Frontal cortex (tissue), 4 donors: Measurements from ENCODE around the gene NPEPPS. TPM values are rescaled to one million over a fixed set of nuclear protein-coding genes. Genes with fewer than 3 reads are reported as not detected.

Experiments used
- DNase-seq, 2 donors: peaks; one replicate each; pipeline ENCODE4 v3.0.0; 2012; ENCODE audit warnings: low spot score in 2 of 2
- FAIRE-seq: peaks from 2 replicates; lab custom pipeline; 2012; peaks lifted over from hg19 to GRCh38; lab: Jason Lieb, UNC
- total RNA-seq: library from RNA; depleted of rRNA; stranded (reverse); fragments of >200 nt; gene quantifications from one replicate; pipeline ENCODE4 v1.2.3, GENCODE V29; 2014
- donor health status: control.
- donor health status: control.
- donor health status: control.

Gene NPEPPS
- total RNA-seq, 1 donor from 2014 or later, result 206 TPM

GRCh38 chr17:47621293-47622179 lies 90.6 kb downstream of the NPEPPS start:
- DNase-seq (peak in 1 of 2 donors; percentile 17), FAIRE-seq (no peak)

DNA sequence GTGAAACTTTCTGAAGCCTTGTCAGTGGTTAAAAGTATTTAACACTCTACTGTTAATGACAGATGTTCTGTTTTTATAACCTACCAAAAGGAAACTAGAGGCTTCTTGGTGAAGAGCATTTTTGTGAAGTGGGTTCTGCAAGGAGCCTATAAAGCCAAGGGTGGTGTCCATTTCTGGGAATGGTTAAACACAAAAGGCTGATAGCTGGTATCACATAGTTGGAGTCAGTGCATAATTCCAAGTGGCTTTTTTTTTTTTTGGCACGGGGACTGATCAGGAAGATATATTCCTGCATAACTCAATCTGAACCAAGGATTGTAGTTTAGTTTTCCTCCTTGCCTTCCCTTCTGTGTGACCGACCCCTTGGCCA lies 91.3 kb downstream of the NPEPPS start:
- DNase-seq (no peak), FAIRE-seq (no peak)

DNA sequence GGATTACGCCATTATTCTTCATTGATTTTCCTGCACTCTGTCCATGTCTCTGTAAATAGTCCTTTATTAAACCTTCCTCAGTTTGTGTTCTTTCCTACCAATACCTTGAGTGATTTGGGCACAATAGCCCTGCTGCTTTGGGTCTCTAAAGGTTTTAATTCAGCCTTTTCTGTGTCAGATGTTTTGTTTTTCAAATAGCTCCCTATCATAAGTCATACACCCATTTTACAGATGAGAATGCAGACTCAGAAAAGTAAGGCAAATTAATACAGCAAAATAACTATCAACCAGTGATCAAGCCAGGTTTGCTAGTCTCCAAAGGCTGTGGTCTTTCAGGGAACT lies 93.8 kb downstream of the NPEPPS start:
- FAIRE-seq (no peak), DNase-seq (no peak)

GRCh38 chr17:47628014-47628566 lies 97.2 kb downstream of the NPEPPS start:
- FAIRE-seq, result no peak
- no peak for DNase-seq

DNA sequence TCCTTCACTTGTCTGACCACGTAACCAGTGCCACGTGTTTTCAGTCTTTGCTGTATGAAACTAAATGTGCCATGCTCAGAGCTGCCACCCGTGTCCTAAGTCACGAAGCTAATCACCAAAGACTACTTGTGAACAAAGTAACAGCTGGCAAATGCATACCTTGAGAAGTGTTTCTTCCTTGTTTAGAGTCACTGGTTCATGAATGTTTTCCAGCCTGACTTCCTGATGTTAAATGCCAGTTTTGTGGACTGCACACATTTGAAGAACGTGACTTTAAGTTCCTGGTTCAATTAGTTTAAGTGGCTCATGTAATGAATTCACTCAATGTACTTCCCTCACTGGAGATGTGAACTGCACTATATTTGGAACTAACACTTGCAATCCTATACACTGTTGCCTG lies 98.9 kb downstream of the NPEPPS start:
- DNase-seq (no peak), FAIRE-seq (no peak)

- no peak for DNase-seq
- no peak for FAIRE-seq
Measured at GRCh38 chr17:47630614-47631013, 99.7 kb downstream of the NPEPPS start.

GRCh38 chr17:47632991-47633390 lies 102.1 kb downstream of the NPEPPS start:
- DNase-seq, result no peak
- FAIRE-seq, result no peak

- DNase-seq (no peak), FAIRE-seq (no peak)
Measured at GRCh38 chr17:47633996-47634395, 103.1 kb downstream of the NPEPPS start.

DNA sequence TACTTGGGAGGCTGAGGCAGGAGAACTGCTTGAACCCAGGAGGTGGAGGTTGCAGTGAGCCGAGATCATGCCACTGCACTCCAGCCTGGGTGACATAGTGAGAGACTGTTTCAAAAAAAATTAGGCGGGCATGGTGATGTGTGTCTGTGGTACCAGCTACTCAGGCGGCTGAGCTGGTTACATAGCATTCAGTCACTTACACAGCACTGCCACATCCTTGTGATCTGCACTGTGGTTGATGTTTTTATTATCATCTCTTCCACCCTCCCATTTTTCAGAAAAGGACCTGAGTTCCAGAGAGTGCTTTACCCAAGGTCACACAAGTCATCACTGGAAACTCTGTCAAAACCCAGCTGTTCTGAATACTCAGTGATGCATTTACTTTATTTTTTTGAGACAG lies 104.0 kb downstream of the NPEPPS start:
- no peak for DNase-seq
- no peak for FAIRE-seq

DNA sequence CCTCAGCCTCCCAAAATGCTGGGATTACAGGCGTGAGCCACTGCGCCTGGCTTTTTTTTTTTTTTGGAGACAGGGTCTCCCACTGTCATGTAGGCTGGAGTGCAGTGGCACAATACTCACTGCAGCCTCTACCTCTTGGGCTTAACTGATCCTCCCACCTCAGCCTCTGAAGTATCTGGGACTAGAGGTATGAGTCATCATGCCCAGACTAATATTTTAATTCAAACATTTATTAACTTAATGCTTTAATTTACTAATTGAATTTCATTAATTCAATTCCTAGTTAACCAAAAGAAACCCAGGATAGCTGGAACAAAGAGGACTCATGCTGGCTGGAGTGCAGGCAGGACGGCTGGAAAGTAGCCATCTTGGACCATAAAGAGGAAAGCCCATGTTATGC lies 104.8 kb downstream of the NPEPPS start:
- no peak for DNase-seq
- FAIRE-seq, result no peak

GRCh38 chr17:47636273-47637030 lies 105.5 kb downstream of the NPEPPS start:
- no peak for DNase-seq
- no peak for FAIRE-seq

- FAIRE-seq (no peak), DNase-seq (no peak)
Measured at GRCh38 chr17:47638903-47639302, 108.0 kb downstream of the NPEPPS start.

- FAIRE-seq (no peak), DNase-seq (no peak)
Measured at GRCh38 chr17:47640076-47640475, 109.2 kb downstream of the NPEPPS start.

DNA sequence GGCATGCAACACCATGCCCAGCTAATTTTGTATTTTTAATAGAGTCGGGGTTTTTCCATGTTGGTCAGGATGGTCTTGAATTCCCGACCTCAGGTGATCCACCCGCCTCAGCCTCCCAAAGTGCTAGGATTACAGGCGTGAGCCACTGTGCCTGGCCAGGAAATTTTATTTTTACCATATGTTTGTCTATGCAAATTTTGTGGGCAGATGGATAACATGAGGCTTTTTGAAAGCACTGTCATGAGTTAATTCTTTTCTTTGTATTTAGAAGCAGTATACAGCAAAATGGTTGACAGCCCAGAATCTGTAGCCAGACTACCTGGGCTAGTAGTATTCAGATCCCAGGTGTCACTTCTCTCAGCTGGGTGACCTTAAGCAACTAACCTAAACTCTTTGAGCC lies 110.3 kb downstream of the NPEPPS start:
- FAIRE-seq (no peak), DNase-seq (no peak)

- no peak for DNase-seq
- no peak for FAIRE-seq
Measured at GRCh38 chr17:47643116-47643515, 112.2 kb downstream of the NPEPPS start.

GRCh38 chr17:47644324-47644723 lies 113.4 kb downstream of the NPEPPS start:
- no peak for FAIRE-seq
- no peak for DNase-seq

- FAIRE-seq, result peak; percentile 75
- DNase-seq, result peak; percentile 89 to 91
Measured at GRCh38 chr17:47649153-47649971, 118.5 kb downstream of the NPEPPS start, which contains the start of gene KPNB1. TSS of gene KPNB1 (plus strand) at chr17:47649919. CDS start at chr17:47650245, 326 bp downstream.

GRCh38 chr17:47649972-47650524 lies 119.1 kb downstream of the NPEPPS start:
- DNase-seq (no peak), FAIRE-seq (no peak)
